HG03457 (cell line): ENCODE data around the gene RAMACL.

ENCODE experiments used
- ATAC-seq: cut with Tn5 transposase; IDR thresholded peaks from one replicate; pipeline ENCODE4 v1.9.1; 2021; ENCODE audit warnings: moderate number of reproducible peaks; ENCODE audit not compliant: unreplicated experiment

Gene RAMACL

GRCh38 chr6:166580076-166581050 is 6.1 kb downstream of the RAMACL start:
- ATAC-seq: no peak

DNA sequence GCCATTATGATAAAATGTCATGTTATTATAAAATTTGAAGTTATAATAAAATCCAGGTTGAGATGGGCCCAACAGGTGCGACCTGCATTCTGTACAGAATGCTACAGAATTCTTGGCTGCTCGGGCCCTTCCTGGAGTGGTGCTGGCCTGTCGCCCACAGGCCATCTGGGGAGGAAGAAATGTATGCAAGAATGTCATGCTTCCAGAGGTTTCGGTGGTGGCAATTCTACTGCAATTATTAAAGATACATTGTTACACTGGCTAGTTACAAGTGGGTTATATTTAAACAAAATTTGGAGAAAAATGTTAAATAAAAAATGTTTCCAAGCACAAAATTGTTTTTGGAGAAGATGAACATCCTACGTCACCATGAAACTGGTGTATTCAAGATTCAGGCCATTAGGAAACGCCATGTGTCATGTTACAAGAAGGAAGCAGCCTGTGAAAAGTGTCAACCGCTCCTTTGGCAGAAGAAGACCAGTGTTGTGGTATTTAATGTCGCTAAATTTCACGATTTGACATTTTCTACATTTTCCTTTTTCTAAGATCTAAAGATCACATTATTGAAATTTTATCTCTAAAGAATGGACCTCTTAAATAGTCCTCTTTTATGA is 7.1 kb downstream of the RAMACL start:
- ATAC-seq: no peak

DNA sequence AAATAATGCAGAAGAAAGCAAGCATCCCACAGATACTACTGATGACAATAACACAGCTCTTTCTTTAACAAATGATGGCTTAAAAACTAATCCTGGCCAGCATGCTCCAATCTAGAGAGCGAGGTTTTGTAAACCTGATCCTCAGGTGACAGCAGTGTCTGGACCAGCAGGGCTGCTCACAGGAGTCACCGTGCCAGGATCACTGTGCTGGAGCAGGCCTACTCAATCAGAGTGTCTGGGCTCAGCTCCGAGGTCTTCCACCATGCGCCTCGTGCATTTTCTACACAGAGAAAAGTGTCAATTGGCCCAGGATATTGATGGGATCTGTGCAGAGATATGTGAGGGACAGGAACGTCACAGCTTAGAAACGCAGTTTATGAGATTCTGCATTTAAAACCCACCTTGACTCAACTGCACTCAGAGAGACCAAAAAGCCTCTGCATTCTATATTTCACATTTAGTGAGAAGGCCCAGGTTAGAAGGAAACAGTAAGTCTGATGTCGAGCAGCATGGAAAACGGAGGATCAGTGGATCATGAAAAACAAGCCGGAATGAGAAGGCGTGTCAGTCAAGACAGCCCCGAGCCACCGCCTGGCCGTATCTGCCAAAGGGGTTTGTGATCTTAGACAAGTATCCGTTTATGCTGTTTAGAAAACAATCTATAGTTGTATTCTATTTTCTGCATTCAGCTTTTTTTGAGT is 7.8 kb downstream of the RAMACL start:
- no peak for ATAC-seq

DNA sequence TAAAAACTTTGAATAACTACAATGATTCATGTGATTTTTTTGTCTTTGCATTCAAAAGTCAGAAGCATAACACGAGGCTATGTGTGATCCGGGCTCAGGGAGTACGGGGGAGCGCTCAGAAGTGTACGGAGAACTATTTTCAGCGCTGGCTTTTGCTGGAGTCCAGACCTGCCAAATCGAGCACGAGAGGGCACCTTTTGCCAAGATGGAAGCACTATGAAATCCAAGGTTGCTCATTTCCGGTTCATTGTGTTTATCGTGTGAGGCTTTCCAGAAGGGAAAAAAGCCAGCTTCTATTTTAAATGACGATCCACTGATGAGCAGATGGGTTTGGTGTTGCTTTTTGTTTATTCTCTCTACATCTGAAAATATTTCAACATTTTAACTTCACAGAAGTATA is 11.3 kb downstream of the RAMACL start:
- no peak for ATAC-seq

DNA sequence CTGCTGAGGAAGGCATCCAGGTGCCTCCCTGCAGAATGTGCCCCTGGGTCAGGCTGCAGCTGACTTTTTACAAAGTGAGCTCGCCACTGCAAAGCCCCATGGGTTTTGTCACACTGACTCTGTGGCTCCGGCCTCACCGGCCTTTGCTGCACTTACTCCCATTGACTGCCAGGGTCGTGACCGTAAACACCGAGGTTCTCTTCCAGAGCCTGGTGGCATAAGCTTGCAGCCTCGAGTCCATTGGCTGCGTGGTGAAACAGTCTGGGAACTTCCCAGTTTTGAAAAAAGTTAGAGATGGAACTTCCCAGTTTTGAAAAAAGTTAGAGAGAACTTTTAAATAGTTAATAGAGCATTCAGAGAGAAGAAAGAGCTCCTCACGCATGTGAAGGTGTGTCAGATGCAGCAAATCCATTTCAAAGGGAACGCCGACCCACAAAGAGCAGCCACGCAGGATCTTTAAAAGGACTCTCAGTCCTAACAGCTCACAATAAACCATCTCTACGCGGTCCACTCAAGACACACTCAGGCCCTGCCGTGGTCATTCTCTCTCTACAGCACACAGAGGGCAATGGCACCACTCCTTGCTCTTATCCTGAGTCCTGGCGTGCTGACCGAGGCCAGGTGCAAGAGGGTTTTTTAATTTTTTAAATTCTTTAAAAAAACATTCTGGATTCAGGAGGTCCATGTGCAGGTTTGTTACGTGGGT is 12.8 kb downstream of the RAMACL start:
- no peak for ATAC-seq

DNA sequence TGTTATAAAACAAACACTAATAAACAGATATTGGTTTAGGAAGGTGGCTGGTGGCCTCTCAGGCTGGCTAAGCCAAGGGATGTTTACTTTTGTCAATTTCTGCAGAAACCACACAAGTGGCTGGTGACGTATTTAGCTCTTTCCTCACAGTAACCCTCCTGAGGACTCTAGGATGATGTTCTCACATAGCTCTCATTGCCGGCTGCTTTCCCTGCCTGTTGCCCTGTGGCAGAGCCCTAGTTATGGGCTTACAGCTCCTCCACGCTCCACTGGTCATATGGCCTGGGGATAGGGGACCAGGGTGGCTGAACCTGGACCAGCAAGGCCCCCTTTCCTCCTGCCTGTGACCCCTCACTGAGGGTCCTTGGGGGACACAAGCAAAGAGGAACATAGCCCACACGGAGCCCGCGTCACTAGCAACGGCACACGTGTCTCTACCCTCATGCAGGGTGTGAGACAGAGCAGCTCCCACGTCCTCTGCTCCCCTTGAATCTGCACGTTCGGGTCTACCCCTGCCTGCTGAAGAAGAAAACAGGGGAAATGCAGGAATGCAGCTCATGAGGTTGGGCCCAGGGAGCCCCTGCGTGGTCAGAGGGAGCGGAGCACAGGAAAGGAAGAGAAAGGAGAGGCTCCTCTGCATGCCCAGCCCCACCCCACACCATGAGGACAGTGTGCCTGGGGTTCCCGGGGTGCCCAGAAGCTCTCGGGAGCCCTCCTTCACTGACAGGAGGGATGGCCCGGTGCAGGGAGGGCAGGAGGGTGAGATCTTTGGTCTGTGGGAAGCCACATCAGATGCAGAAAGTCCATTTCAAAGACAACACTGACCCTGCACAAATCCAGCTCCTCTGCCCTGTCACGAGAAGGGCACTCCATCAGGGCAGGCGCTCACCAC is 13.9 kb downstream of the RAMACL start:
- no peak for ATAC-seq

DNA sequence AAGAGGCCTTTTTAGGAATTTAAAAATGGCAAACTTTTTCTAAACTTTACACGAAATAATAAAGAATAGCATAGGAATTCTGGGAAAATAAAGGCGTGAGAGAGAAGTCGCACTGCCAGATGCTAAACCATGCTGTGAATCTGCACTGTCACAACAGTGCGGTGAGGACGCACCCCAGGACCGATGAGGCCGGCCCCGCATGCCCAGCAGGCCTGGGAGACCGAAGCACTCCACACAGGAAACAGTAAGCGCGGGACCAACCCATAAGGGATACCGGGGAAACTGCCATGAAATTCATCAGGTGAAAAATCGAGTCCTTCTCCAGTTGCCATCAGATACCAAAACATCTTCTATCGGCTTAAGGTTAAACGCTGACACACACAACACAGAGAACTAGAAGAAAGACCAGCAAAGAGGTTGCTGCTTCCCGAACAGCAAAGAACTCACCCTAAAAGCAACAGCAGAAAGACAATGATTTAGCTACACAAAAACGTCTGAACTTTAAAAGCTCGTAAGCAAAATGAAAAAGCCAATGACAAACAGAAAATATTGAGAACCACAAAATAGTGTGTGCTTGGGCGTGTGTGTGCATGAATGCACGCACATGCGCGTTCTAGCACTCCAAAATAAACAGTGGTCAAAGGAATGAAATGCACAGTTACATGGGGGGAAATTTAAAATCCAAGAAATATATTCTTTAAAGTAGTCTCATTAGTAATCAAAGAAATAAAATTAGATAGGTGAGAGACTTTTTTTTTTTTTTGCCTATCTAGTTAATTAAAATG is 15.4 kb downstream of the RAMACL start:
- no peak for ATAC-seq

- ATAC-seq: no peak
Measured at GRCh38 chr6:166569206-166569605, 17.3 kb downstream of the RAMACL start.

GRCh38 chr6:166567813-166568212 is 18.7 kb downstream of the RAMACL start:
- no peak for ATAC-seq

GRCh38 chr6:166567107-166567506 is 19.4 kb downstream of the RAMACL start:
- no peak for ATAC-seq

DNA sequence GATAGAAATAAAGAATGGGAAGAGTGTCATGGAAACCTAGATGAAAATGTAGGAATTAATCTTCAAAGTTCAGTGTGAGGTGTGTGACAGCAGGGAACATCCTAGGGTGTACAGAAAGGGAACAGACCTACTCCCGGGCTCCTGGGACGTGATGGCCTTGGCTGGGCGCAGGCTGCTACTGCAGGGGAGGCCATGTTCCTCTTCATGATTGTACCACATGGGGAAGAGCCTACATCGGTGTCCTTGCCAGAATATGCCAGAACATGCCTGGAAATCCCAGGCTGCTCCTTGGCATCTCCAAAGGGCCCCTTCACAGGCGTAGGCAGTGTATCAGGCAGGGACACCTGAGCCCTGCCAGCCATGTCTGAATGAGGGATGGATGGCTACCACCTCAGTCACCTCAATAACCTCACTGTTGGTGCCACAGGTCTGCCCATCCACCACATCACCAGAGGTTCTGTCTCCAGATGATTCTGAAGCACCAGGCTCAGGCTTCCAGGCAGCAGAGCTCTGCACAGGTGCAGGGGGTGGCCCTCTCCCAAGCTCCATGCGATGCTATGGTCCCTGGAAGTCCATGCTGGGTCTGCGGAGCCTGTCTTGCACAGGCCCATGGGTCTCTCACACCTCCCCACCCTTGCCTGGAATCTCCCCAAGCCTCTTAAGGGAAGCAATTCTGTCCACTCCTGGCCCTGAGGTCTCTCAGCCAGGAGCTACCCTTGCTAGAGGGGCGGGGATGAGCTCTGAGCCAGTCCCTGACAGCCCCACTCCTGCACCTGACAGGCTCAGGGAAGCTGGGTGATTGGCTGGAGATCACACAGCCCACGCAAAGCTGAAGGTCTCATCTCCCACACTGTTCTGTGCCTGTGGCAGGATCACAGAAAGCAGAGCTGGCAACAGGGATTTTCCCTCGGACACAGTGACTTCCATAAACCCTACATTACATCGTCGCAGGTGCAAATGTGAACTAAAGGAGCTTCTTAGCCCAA is 20.2 kb downstream of the RAMACL start:
- ATAC-seq: no peak

- ATAC-seq: no peak
Measured at GRCh38 chr6:166565084-166565967, 21.2 kb downstream of the RAMACL start.

DNA sequence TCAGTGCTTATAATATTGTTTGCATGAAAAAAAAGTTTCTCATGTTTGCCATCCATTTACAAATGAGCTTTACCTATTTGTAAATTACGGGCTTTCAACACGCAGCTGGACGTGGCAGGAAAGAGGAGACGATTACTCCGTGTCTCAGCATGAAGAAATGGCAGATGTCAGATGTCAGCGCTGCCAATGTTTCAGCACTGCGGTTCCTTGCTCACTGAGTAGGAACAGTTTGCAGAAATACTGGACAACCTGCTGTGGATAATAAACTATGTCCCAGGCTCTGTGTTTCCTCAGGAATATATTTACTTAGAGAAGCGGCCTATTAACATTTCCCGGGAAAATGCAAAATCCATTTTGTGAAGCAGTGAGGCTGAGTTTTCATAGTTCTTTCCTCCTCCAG is 22.7 kb downstream of the RAMACL start:
- ATAC-seq: no peak

- ATAC-seq: no peak
Measured at GRCh38 chr6:166563200-166563599, 23.3 kb downstream of the RAMACL start.

DNA sequence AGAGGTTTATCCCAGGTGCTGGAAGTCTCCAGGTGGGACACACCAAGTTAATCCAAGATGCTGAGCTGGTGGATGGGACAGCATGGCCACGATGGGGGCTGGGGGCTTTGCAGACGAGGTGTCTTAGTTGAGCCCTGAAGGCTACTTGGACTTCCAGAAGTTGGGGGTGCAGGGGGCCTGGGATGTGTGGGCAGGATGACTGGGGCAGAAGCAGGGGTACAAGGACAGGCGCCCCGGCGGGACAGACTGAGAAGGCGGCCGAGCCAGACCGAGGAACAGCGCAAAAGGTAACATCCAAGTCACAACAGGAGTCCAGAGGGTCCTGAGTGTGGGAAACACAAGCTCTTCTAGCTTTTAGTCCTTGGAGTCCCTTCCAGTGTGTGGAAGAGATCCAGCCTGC is 23.8 kb downstream of the RAMACL start:
- ATAC-seq: no peak

GRCh38 chr6:166561771-166562359 is 24.6 kb downstream of the RAMACL start:
- no peak for ATAC-seq

DNA sequence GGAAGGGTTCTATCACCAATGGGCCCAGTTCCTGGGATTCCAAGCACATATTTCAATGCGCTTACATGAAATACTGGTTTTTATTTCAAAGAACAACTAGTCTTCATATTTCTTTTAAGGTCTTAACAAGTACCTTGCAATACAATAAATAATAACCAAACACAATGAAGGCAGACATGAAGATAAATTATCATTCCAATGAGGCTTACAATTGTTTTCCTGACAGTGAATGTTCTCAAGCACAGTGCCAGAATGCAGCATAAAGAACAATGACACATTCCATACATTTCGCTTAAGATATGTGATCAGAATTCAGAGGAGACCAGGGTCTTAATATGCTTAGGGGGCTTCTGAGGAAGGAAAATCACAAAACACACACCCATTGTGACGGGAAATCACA is 26.3 kb downstream of the RAMACL start:
- no peak for ATAC-seq
